SU-DHL-6 (cell line): ENCODE results near the gene DLX4.

Source experiments
- H2AFZ ChIP-seq: fragments of 200-600 bp; sonication (generic); 2 replicates; pipeline ENCODE4 v1.6.1; 2014; ENCODE audit warnings: low read depth, mild to moderate bottlenecking, moderate library complexity, mixed read lengths, antibody characterized with exemption, low read length; ENCODE audit not compliant: severe bottlenecking
- H3F3A ChIP-seq: fragments of 200-600 bp; shearing (Covaris generic); 2 replicates; pipeline ENCODE4 v1.6.0; 2016; ENCODE audit warnings: antibody characterized with exemption, mild to moderate bottlenecking; ENCODE audit not compliant: insufficient read depth
- H3K27ac ChIP-seq: fragments of 200-600 bp; sonication (generic); 2 replicates; pipeline ENCODE4 v1.5.1; 2016; ENCODE audit warnings: low read depth, mild to moderate bottlenecking, low read length, moderate library complexity, mixed read lengths
- H3K27me3 ChIP-seq: fragments of 200-600 bp; sonication (generic), shearing (Covaris generic); 2 replicates; pipeline ENCODE4 v1.6.0; 2014; ENCODE audit warnings: mild to moderate bottlenecking, low read length
- H3K36me3 ChIP-seq: fragments of 200-600 bp; sonication (generic); 2 replicates; pipeline ENCODE4 v1.6.1; 2014; ENCODE audit warnings: mild to moderate bottlenecking, low read length, mixed read lengths
- H3K4me2 ChIP-seq: fragments of 300-600, 200-600 bp; shearing (Covaris generic), sonication (generic); 2 replicates; pipeline ENCODE4 v1.6.0; 2014; ENCODE audit warnings: low read length, low read depth, mild to moderate bottlenecking; ENCODE audit not compliant: poor library complexity, severe bottlenecking
- H3K4me3 ChIP-seq: fragments of 200-600 bp; sonication (generic); 2 replicates; pipeline ENCODE4 v1.5.1; 2014; ENCODE audit warnings: antibody characterized with exemption, low read length, mild to moderate bottlenecking, mixed read lengths; ENCODE audit not compliant: insufficient read depth, poor library complexity, severe bottlenecking
- H3K79me2 ChIP-seq: fragments of 200-600 bp; sonication (generic); 2 replicates; pipeline ENCODE4 v1.6.1; 2014; ENCODE audit warnings: mild to moderate bottlenecking, low read length, moderate library complexity; ENCODE audit not compliant: insufficient read depth
- H3K9ac ChIP-seq: fragments of 200-600 bp; sonication (generic); 2 replicates; pipeline ENCODE4 v1.7.0; 2014; ENCODE audit warnings: mild to moderate bottlenecking, low read length
- H3K9me2 ChIP-seq: fragments of 200-600 bp; sonication (generic); replicated peaks from 2 replicates; pipeline ENCODE4 v1.6.1; 2014; ENCODE audit warnings: low read length; ENCODE audit not compliant: insufficient read depth
- H3K9me3 ChIP-seq: fragments of 200-600 bp; sonication (generic); 2 replicates; pipeline ENCODE4 v1.6.1; 2014; ENCODE audit warnings: low read length, mixed read lengths; ENCODE audit not compliant: insufficient read depth
- H4K20me1 ChIP-seq: fragments of 200-600 bp; sonication (generic); 2 replicates; pipeline ENCODE4 v1.6.1; 2014; ENCODE audit warnings: low read depth, mild to moderate bottlenecking, antibody characterized with exemption, low read length, moderate library complexity, mixed read lengths
- CTCF ChIP-seq: fragments of 200-600 bp; sonication (generic); IDR thresholded peaks from one replicate; pipeline ENCODE4 v1.5.1; 2017; ENCODE audit warnings: antibody characterized with exemption, mild to moderate bottlenecking, low read length, moderate library complexity; ENCODE audit not compliant: insufficient read depth, poor library complexity, severe bottlenecking
- EZH2phosphoT487 ChIP-seq: fragments of 200-600 bp; sonication (generic), shearing (Covaris generic); conservative IDR thresholded peaks from 2 replicates; pipeline ENCODE4 v1.6.1; 2018; ENCODE audit warnings: mild to moderate bottlenecking, antibody characterized with exemption, low read length, moderate library complexity, mixed read lengths

DLX4 gene

GRCh38 chr17:49973271-49973615 lies 4.3 kb downstream of the DLX4 start:
- Histone ChIP-seq H3K79me2 (no peaks in the 10 kb centered on the region), H3K4me3 (no peak overlapping the region), H3K36me3 (no peaks in the 10 kb centered on the region), H3F3A (no peaks in the 10 kb centered on the region), H3K9me2 (no peaks in the 10 kb centered on the region), H3K9ac (no peak overlapping the region), H3K4me2 (no peak overlapping the region), H3K27me3 (no peaks in the 10 kb centered on the region), H3K27ac (no peak overlapping the region), H4K20me1 (no peaks in the 10 kb centered on the region), H2AFZ (no peak overlapping the region), H3K9me3 (no peaks in the 10 kb centered on the region)
- no peak for TF ChIP-seq EZH2phosphoT487
- no peak for TF ChIP-seq CTCF

GRCh38 chr17:49975531-49975930 lies 6.5 kb downstream of the DLX4 start:
- Histone ChIP-seq H3K9ac (no peak overlapping the region), H3K79me2 (no peaks in the 10 kb centered on the region), H3K36me3 (no peaks in the 10 kb centered on the region), H3K9me3 (no peaks in the 10 kb centered on the region), H3K4me2 (no peak overlapping the region), H3K4me3 (no peak overlapping the region), H3K27me3 (no peaks in the 10 kb centered on the region), H3F3A (no peaks in the 10 kb centered on the region), H2AFZ (no peak overlapping the region), H3K9me2 (no peaks in the 10 kb centered on the region), H3K27ac (no peak overlapping the region), H4K20me1 (no peaks in the 10 kb centered on the region)
- no peak for TF ChIP-seq CTCF
- TF ChIP-seq EZH2phosphoT487, result no peak

GRCh38 chr17:49976163-49976827 lies 7.3 kb downstream of the DLX4 start:
- H3K27me3 ChIP-seq, result no peaks in the 10 kb centered on the region
- no peak for TF ChIP-seq EZH2phosphoT487
- TF ChIP-seq CTCF, result no peak
- H4K20me1 ChIP-seq, result no peaks in the 10 kb centered on the region
- no peaks in the 10 kb centered on the region for H3F3A ChIP-seq
- H3K4me2 ChIP-seq, result no peak overlapping the region
- H3K9ac ChIP-seq, result no peak overlapping the region
- H3K79me2 ChIP-seq, result no peaks in the 10 kb centered on the region
- H3K4me3 ChIP-seq, result no peak overlapping the region
- no peaks in the 10 kb centered on the region for H3K9me3 ChIP-seq
- no peaks in the 10 kb centered on the region for H3K9me2 ChIP-seq
- no peak overlapping the region for H3K27ac ChIP-seq
- H2AFZ ChIP-seq, result no peak overlapping the region
- no peaks in the 10 kb centered on the region for H3K36me3 ChIP-seq
